Measurements from ENCODE around the gene AGTRAP. TPM values are rescaled to one million over a fixed set of nuclear protein-coding genes. Genes with fewer than 3 reads are reported as not detected.

The AGTRAP gene
- total RNA-seq, 1 donor from 2014 or later, result 49.4 TPM

DNA sequence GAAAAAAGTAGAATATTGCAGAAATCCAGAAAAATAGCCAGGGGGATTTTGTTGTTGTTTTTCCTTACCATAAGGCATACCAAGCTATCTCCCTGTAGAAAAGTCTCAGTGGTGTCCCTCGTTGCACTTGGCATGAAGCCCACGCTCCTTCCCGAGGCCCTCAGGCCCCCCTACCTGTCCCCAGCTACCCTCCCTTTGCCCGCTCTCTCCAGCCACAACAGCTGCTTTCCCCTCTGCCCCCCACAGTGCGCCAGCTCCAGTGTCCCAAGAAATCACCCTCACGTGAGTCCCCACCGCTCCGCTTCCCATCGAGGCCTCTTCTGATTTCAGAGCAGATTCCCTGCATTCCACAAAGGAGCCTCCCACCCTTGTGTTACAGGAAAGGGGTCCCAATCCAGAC, 8.4 kb downstream of the AGTRAP start:
- Histone ChIP-seq H3K27me3 (no peaks in the 10 kb centered on the region), H3K27ac (no peak overlapping the region), H3K36me3 (peaks cover 0 to 14% of the 10 kb centered on the region in 2 donors), H3K4me3 (no peak overlapping the region), H3K4me1 (peaks cover 18% of the 10 kb centered on the region), H3K9me3 (no peaks in the 10 kb centered on the region)
- intact Hi-C loops (cut with DNase I), result loop anchor here (5.0 kb wide), 1 partner anchor 58 kb away; no protein-coding TSS in a partner anchor
- TF ChIP-seq POLR2A (IDR thresholded peaks at IDR 0.05) (no peak), POLR2AphosphoS5 (IDR thresholded peaks at IDR 0.05; ENCODE audit: insufficient read depth in 1 of 2, low read depth in 1 of 2) (no peak)
- TF ChIP-seq, protein P1, sequence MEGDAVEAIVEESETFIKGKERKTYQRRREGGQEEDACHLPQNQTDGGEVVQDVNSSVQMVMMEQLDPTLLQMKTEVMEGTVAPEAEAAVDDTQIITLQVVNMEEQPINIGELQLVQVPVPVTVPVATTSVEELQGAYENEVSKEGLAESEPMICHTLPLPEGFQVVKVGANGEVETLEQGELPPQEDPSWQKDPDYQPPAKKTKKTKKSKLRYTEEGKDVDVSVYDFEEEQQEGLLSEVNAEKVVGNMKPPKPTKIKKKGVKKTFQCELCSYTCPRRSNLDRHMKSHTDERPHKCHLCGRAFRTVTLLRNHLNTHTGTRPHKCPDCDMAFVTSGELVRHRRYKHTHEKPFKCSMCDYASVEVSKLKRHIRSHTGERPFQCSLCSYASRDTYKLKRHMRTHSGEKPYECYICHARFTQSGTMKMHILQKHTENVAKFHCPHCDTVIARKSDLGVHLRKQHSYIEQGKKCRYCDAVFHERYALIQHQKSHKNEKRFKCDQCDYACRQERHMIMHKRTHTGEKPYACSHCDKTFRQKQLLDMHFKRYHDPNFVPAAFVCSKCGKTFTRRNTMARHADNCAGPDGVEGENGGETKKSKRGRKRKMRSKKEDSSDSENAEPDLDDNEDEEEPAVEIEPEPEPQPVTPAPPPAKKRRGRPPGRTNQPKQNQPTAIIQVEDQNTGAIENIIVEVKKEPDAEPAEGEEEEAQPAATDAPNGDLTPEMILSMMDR (IDR thresholded peaks at IDR 0.05), result no peak
- DNase-seq (ENCODE audit: extremely low spot score in 2 of 2), result no peak

DNA sequence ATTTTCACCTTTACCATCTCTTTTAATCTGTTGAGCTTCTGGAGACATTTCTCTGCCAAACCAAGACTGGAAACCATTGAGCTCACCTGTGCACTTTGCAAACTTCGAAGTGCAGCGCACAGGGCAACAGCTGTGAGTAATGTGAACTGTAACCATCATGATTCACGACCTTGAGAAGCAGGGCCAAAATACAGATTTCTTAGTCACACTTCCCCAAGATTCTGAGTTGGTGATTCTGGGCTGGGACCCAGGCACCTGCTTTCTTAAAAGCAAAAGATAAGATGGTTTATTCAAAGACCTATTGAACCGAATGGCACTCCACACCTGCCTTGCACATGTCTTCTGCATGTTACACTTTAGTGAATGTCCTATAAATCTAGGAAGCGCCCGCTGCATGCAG, 10.2 kb downstream of the AGTRAP start:
- Histone ChIP-seq H3K36me3 (peaks cover 0 to 23% of the 10 kb centered on the region in 2 donors), H3K27ac (no peak overlapping the region)
- no peak for TF ChIP-seq POLR2A (IDR thresholded peaks at IDR 0.05)
- TF ChIP-seq, protein P1 (IDR thresholded peaks at IDR 0.05), result no peak
- no peak for TF ChIP-seq POLR2AphosphoS5 (IDR thresholded peaks at IDR 0.05; ENCODE audit: insufficient read depth in 1 of 2, low read depth in 1 of 2)

DNA sequence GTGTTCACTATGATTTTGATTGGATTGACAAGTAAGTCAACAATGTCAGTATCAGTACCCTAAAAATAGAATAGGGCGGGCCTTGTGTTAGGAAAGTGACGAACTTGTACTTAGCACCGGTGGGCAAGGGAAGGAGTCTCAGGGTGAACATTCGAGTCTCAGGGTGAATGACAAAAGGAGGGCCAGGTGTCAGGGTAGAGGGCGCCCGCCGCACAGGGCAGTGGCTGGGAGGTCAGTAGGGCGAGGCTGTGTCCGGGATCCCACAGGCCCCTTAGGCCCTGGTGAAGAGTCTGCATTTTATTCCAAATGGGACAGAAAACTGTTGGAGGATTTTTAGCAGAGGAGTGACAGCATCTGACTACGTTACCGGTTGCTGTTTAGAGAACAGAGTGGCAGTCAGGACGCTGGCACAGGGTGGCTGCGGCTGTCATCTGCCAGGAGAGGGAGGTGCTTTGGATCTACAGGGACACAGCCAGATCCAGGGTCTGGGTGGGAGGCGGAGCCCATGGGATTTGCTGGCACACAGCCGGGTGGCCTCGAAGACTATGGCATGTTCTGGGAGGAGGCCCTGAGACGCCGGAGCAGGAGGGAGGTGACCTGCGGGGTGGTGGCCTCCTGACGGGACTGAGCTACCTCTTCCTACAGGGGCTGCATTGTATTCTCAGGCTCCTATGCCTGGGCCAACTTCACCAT, 11.0 kb downstream of the AGTRAP start:
- H3K4me3 ChIP-seq, result no peak overlapping the region
- H3K9me3 ChIP-seq, result no peaks in the 10 kb centered on the region
- no peaks in the 10 kb centered on the region for H3K4me1 ChIP-seq
- no peak overlapping the region for H3K27ac ChIP-seq
- no peak for TF ChIP-seq POLR2AphosphoS5 (IDR thresholded peaks at IDR 0.05; ENCODE audit: insufficient read depth in 1 of 2, low read depth in 1 of 2)
- no peak for TF ChIP-seq POLR2A (IDR thresholded peaks at IDR 0.05)
- TF ChIP-seq, protein P1 (IDR thresholded peaks at IDR 0.05), result no peak
- intact Hi-C loops (cut with DNase I), result no loop called here
- no peak for DNase-seq (ENCODE audit: extremely low spot score in 2 of 2)
- peaks cover 0 to 23% of the 10 kb centered on the region in 2 donors for H3K36me3 ChIP-seq
- H3K27me3 ChIP-seq, result no peaks in the 10 kb centered on the region

More for the DNA sequence above, 10.2 kb downstream of the AGTRAP start:
- no peaks in the 10 kb centered on the region for H3K9me3 ChIP-seq
- no peak for DNase-seq (ENCODE audit: extremely low spot score in 2 of 2)
- H3K27me3 ChIP-seq, result no peaks in the 10 kb centered on the region
- H3K4me1 ChIP-seq, result peaks cover 8% of the 10 kb centered on the region
- intact Hi-C loops (cut with DNase I), result no loop called here
- no peak overlapping the region for H3K4me3 ChIP-seq

DNA sequence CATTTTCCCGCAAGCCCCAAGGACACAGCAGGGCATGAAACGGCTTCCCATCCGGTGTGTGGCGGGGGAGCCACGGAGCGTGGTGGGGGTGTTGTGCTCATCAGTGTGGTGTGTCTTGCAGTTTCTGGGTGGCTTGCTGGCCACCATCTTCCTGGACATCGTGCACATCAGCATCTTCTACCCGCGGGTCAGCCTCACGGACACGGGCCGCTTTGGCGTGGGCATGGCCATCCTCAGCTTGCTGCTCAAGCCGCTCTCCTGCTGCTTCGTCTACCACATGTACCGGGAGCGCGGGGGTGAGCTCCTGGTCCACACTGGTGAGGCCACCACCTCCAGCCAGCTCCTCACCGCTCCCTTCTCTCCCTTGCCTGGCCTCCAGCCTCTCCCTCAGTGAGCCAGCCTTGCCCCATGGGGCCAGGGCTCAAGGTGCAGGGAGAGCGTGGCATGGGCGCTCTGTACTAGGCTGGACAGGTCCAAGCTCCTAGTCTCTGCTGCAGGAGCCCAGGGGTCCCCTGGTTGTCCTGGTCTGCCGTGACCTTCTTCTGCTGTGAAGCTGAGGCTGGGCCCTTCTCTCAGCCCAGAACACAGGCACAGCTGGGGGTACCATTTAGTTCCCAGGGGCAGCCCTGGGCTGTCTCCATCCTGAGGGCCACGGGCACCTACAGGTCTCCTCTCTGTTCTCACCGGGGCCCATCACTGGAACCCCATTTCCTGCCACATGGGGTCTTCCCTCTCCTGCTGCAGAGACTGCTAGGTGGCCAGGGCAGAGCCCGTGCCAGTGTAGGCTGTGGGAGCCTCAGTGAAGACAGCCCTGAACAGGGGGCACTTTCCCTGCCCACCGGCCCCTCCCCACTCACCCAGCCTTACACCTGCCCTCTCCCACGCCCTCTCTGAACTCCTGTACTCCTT, 12.6 kb downstream of the AGTRAP start:
- intact Hi-C loops (cut with DNase I), result no loop called here
- Histone ChIP-seq H3K9me3 (no peaks in the 10 kb centered on the region), H3K36me3 (peaks cover 0 to 23% of the 10 kb centered on the region in 2 donors), H3K4me3 (no peak overlapping the region), H3K27me3 (no peaks in the 10 kb centered on the region), H3K4me1 (no peaks in the 10 kb centered on the region), H3K27ac (no peak overlapping the region)
- DNase-seq (ENCODE audit: extremely low spot score in 2 of 2), result no peak
- no peak for TF ChIP-seq POLR2A (IDR thresholded peaks at IDR 0.05)
- TF ChIP-seq, protein P1 (IDR thresholded peaks at IDR 0.05), result no peak
- no peak for TF ChIP-seq POLR2AphosphoS5 (IDR thresholded peaks at IDR 0.05; ENCODE audit: insufficient read depth in 1 of 2, low read depth in 1 of 2)
